NCI-H774 (cell line): ENCODE results near the gene USP48.

Experiments used
- DNase-seq: peaks from one replicate; lab custom pipeline; 2025; lab: John Stamatoyannopoulos, UW

USP48 gene

GRCh38 chr1:21667348-21668231, 115.4 kb downstream of the USP48 start:
- no peak for DNase-seq

- DNase-seq, result peak; percentile 8
Observed at GRCh38 chr1:21666576-21667320, 116.2 kb downstream of the USP48 start.

- no peak for DNase-seq
Observed at GRCh38 chr1:21665711-21666575, 117.0 kb downstream of the USP48 start.

- DNase-seq, result no peak
Observed at GRCh38 chr1:21664806-21665588, 118.0 kb downstream of the USP48 start.

- no peak for DNase-seq
Observed at GRCh38 chr1:21663951-21664805, 118.8 kb downstream of the USP48 start.

- DNase-seq, result no peak
Observed at GRCh38 chr1:21663248-21663950, 119.5 kb downstream of the USP48 start.

- DNase-seq, result no peak
Observed at GRCh38 chr1:21662426-21663247, 120.3 kb downstream of the USP48 start.

- no peak for DNase-seq
Observed at GRCh38 chr1:21661886-21662285, 121.1 kb downstream of the USP48 start.

- no peak for DNase-seq
Observed at GRCh38 chr1:21659924-21660326, 123.0 kb downstream of the USP48 start.

- peak; percentile 36 for DNase-seq
Observed at GRCh38 chr1:21659099-21659923, 123.6 kb downstream of the USP48 start.

GRCh38 chr1:21657456-21658190, 125.3 kb downstream of the USP48 start:
- no peak for DNase-seq

GRCh38 chr1:21655748-21656147, 127.2 kb downstream of the USP48 start:
- no peak for DNase-seq

- no peak for DNase-seq
Observed at GRCh38 chr1:21655259-21655658, 127.7 kb downstream of the USP48 start.

GRCh38 chr1:21654209-21654608, 128.7 kb downstream of the USP48 start:
- DNase-seq, result no peak

GRCh38 chr1:21653744-21654100, 129.2 kb downstream of the USP48 start:
- DNase-seq, result no peak

- no peak for DNase-seq
Observed at GRCh38 chr1:21652937-21653743, 129.8 kb downstream of the USP48 start.
